GM19193 (cell line): ENCODE measurements around the gene TRAF7.

Experiments
- POLR2A ChIP-seq: IDR thresholded peaks from 4 replicates; pipeline ENCODE4 v1.6.1; 2011; ENCODE audit not compliant: insufficient read depth, insufficient read length; ENCODE audit errors: extremely low read depth

TRAF7 gene

DNA sequence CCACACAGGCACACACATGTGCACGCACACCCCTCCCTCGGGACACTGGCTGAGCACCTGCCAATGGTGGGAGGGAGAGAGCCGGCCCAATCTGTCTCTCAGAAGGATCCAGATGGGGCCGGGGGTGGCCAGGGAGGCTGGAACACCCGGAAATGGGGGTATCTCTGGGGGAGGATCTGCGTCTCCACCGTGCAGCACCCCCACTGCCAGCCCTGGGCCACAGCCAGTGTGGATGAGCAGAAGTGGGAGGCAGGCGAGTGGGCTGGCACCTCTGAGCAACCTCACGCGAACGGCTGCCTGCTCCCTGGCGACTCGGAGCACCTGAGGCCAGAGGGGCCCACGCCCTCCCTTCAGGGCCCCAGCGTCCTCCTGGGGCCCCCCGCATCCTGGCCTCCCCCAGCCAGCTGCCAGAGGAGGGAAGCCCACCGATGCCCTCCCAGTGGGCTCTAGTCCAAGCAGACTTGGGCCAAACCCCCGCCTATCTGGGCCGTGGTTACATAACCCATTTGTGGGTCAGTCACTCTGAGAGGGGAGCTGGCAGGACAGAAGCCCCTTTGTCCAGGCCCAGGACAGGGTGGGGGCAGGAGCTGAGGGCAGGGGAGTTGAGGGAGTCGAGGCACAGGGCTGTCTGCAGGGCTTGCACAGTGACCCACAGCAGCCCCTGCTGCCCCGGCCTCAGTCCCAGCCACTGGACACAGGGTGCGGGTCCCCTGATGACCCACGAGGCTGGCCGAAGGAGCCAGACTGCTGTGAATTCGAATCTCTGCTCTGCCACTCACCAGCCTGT is 35.3 kb downstream of the TRAF7 start:
- no peak for TF ChIP-seq POLR2A

DNA sequence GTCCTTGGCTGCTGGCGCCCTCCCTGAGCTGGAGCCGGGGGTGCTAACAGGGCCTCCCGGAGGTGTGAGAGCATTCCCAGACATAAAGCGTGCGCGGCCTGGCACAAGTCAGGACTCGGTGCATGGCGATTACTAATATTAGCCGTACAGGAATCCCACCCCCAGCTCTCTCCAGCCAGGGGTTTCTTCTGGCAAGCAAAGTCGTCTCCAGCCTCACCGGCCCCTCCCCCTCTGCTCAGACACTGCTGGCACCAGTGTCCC is 35.8 kb downstream of the TRAF7 start:
- no peak for TF ChIP-seq POLR2A

DNA sequence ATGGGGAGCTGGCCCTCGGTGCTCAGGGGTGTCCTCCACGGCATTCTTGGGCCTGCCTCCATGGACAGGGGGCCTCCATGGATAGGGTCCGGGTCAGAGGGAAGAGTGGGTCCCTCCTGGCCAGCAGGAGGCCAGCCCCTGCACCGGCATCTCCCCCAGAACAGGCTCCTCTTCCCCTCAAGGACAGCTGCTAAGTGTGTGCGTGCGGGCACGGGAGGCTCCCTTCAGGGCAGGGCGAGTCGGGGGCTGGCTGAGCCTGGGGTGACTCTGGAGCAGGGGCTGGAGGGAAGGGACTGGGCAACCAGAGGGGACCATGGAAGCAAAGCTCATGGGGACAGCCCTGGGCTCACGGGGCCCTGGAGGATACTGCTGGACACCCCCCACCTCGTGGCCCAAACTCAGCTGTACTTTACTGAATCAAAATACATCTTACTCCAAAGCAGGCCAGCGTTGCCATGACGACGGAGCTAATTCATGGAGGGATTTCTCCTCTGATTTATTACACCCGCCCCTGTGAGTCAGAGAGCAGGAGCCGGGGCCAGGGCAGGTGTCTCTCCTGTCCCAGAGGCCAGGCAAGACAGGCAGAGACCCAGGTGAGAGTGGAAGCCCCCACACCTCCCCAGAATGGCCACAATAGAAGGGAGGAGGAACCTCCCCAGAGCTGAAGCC is 38.7 kb downstream of the TRAF7 start:
- TF ChIP-seq POLR2A = no peak

DNA sequence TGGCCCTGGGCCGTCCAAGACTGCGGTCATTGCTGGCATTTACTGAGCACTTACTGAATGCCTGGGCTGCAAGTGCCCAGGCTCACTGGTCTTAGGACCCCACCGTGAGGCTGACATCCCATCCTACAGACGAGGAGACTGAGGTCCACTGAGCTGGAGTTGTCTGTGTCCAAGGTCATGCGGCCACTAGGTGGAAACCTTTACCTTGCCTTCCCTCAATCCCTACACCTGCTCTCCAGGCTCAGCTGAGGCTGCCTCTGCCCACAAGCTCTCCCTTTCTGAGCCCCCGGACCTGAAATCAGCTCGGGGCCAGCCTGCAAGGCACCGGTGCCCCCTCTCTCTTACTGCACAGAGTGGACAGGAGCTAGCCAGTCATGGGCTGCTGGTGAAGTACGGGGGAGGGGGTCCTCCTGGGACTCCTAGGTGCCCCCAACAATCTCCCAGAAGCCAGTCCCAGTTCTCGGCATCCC is 39.3 kb downstream of the TRAF7 start:
- no peak for TF ChIP-seq POLR2A

DNA sequence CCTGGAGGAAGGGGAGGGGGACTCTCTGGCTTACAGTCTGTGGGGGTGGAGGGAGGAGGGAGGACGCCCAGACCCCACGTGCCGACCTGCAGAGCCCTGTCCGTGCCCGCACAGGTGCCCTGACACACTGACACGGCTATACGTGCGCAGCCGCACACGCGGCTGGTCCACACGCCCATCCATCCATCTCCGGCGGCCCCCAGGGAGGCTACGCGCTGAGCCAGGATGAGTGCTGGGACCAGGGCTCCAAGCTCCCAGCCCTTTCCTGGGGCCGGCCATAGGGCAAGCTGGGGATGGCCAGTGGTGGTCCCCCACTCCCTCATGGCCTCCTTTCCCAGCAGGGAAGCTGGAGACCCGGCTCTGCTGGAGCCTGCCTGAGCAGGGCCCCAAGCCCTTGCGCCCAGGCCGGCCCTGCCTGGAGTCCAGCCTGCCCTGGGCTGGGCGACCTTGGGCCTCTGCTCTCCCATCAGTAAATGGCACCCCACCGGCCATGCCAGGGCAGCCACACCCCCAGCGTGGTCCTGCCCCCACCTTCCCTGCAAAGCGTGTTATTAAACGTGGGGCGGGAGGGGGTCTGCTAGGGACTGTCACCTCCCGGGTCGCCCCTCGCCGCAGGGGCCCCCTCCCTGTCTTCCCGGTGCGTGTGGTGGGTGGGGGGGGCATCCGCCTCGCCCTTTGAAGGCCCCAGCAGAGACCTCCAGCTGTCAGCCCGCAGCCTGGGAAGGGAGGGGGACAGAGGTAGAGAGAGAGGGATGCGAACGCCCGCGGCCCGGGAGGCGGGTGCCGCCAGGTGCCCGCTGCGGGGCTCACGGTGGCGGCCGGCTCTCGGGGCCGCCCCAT is 40.0 kb downstream of the TRAF7 start:
- TF ChIP-seq POLR2A = no peak

DNA sequence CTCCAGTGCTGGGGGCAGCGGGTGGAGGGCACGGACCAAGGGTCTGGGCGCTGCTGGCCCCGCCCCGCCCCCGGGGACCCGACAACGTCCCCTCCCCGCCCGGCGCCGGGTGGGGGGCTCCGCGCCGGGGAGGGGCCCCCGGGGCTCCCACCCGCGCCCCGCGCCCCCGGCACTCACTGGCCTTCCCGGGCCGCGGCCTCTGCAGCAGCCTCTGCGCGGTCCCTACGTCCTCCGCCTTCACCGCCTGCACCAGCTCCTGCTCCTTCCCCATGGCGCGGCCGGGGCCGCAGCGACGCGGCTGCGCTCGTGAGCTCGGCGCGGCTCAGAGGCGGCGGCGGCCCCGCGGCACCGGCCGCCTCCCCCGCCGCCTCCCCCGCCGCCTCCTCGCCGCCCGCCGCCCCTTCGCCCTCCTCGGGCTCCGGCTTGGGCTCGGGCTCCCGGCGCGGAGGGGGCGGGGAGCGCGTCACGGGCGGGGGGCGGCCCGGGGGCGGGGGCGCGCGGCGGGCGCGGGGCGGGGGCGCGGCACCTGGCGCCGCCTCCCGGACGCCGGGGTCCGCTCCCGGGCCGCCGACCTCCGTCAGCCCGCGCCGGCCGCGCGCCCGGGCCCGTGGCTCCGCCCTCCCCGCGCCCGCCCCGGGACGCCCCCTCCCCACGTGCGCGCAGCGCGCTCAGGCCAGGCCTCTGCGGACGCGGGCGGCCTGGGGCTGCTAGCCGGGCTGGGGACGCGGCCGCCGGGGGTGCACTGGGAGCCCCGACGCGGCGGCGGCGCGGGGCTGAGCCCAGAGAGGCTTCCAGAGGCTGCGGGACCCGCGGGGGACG is 40.8 kb downstream of the TRAF7 start, which contains the start of gene CASKIN1:
TSS of gene CASKIN1 (minus strand) at position 444 of the 819 bp plus-strand sequence. CDS start at position 271, 173 bp downstream.
- no peak for TF ChIP-seq POLR2A

DNA sequence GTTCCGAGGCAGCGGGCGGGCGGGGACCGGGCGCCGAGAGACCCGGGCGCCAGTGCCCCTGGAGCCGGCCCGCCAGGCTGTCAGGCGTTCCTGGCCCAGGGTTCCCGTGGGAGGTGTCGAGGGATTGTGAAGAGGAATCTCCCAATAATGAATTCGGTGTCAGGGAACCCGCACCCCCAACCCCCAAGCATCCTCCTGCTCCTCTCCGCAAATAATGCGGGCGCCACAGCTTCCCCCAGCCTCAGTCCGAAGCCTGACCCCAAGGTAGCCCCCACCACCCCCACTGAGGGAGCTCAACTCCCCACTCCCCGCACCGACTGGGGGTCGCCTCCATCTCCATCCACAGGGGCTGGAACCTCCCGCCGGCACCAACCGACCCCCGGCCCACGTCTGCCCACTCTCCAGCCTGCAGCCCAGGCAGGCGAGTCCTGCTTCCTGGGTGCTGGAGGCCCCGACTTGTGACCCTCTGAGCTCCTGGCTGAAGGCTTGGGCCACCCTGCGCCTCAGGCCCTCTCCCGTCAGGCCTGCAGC is 41.5 kb downstream of the TRAF7 start:
- no peak for TF ChIP-seq POLR2A

DNA sequence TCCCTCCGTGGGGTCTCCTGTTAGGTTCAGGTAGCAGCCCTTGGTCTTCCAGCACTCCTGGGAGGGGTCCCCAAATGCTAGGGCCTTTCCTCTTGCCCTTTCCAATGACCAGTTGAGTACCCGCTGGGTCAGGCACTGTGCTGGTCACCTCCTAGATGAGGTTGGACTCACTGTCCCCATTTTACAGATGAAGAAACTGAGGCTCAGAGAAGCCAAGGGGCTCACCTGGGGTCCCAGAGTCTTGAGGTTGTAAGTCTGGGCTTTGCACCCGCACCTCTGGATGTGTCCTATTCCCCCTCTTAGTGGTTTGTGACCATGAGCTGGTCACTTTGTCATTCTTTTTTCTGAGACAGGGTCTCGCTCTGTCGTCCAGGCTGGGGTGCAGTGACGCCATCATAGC is 42.2 kb downstream of the TRAF7 start:
- no peak for TF ChIP-seq POLR2A

DNA sequence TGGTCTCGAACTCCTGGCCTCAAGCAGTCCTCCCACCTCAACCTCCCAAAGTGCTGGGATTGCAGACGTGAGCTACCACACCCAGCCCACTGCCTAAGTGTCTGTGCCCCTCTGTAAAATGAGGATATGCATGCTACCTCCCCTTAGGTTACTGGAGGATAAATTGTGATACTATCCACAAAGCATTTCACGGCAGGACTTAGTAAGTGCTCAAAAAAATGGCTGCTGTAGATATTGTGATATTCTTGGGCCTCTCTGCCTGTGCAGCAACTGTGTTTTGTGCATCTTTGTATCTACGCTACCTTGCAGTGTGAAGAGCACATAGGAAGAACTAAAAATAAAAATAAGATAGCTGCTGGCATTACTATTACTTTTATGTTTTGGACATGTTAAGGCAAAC is 42.7 kb downstream of the TRAF7 start:
- TF ChIP-seq POLR2A = no peak

DNA sequence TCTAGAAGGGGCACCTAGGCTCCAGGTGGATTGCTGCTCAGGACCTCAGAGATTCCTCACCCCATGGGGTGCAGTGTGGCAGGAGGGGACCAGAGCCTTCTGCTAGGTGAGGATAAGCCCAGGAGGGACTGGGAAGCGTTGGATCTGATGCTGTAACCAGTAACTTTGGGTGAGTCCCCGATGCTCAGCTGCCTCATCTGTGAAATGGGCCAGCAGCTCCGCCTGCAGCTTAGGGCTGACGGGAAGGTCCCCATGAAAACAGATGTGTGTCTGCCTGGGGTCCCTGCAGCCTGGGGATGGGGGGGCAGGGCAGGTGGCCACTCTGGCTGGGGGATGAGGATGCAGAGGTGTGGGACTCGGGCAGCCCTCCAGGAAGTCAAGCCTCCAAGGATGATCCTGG is 43.5 kb downstream of the TRAF7 start:
- no peak for TF ChIP-seq POLR2A

DNA sequence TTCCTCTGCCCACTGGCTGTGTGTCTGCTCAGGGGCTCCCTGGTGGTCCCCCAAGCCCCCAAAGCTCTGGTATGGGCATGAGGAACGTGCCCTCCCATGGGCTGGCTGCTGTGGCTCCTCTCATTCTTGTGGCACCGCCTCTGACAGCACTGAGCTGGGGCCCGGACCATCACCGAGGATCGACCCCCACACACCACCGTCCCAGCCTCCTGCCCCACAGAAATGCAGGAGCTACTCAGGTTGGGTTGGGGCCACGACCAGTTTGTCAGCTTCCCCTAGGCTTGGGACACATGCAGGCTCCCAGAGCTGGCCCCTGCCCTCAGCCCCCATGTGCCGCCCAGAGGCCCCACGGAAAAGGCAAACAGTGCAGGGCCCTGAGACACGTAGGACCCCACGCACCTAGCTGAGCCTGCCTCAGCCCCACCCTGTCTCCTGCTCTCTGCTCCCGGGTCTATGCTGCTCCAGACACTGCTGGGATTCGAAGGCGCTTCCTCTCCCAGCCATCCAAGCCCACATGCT is 44.1 kb downstream of the TRAF7 start:
- no peak for TF ChIP-seq POLR2A

DNA sequence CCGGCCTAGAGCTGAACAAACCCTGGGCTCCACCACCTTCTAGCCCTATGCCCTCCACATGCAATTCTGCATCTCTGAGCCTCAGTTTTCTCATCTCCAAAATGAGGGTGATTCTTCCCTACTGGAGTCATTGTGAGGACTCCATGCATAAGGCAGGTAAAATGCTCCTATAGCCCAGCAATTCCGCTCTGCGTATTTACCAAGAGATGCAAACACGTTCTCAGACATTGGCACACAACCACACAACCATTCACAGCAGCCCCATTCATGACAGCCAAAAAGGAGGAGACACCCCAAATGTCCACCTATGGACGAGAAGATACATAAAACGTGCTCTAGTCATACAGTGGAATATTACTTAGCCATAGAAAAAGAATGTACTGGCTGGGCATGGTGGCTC is 44.7 kb downstream of the TRAF7 start:
- no peak for TF ChIP-seq POLR2A

DNA sequence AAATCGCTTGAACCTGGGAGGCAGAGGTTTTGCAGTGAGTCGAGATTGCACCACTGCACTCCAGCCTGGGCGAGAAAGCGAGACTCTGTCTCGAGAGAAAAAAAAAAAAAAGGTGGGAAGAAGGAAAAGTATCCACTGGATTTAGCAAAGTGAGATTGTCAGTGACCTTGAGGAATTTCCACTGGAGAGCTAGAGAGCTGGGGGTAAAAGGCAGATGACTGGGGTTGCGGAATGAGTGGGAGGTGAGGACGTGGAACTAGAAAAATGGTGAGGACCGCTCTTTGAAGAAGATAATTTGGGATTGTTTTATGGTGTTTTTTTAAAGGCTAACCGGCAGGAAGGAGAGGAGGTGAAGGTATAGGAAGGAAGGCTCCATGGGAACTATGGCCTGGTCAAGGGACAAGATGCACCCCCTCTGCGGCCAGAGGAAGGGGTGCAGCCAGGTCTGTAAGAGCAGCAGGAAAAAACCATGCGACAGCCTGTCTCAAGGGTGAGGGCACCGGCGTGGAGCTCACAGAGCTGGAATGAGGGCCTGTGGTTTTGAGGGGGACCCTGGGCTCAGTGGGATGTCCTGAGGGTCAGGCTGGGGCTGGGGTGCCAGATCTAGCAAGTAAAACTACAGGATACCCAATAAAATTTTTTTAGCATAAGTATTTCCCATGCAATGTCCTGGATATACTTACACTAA is 49.0 kb downstream of the TRAF7 start:
- no peak for TF ChIP-seq POLR2A
